ENCODE measurements around the gene SIGLEC7.

The SIGLEC7 gene

DNA sequence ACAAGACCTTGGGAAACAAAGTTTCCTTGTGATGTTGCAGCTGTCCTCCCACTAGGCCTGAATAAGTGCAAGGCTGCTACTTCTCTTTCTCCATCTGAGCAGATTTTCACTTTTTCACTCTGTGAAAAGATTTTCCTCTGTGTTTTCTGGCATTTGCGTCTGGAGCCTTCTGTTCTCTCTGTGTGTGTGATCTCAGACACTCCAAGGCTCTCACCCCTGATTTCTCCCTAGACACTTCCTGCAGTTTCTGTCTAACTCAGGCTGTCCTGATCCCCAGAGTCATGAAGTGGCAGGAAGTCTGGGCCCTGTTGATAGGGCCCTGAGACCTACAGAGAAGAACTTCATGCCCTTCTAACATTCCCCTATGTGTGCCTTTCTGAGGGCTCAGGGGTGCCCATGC lies 37.2 kb downstream of the SIGLEC7 start:
- CTCF ChIA-PET = no interaction called here
- TF ChIP-seq, protein P1, sequence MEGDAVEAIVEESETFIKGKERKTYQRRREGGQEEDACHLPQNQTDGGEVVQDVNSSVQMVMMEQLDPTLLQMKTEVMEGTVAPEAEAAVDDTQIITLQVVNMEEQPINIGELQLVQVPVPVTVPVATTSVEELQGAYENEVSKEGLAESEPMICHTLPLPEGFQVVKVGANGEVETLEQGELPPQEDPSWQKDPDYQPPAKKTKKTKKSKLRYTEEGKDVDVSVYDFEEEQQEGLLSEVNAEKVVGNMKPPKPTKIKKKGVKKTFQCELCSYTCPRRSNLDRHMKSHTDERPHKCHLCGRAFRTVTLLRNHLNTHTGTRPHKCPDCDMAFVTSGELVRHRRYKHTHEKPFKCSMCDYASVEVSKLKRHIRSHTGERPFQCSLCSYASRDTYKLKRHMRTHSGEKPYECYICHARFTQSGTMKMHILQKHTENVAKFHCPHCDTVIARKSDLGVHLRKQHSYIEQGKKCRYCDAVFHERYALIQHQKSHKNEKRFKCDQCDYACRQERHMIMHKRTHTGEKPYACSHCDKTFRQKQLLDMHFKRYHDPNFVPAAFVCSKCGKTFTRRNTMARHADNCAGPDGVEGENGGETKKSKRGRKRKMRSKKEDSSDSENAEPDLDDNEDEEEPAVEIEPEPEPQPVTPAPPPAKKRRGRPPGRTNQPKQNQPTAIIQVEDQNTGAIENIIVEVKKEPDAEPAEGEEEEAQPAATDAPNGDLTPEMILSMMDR (IDR thresholded peaks at IDR 0.05; ENCODE audit: insufficient read depth, low read length, missing control alignments) = no peak
- H3K4me3 ChIP-seq (ENCODE audit: low read depth, low read length) = no peak overlapping the region
- POLR2A ChIA-PET = no interaction called here
- DNase-seq (ENCODE audit: low read depth, low spot score) = no peak

DNA sequence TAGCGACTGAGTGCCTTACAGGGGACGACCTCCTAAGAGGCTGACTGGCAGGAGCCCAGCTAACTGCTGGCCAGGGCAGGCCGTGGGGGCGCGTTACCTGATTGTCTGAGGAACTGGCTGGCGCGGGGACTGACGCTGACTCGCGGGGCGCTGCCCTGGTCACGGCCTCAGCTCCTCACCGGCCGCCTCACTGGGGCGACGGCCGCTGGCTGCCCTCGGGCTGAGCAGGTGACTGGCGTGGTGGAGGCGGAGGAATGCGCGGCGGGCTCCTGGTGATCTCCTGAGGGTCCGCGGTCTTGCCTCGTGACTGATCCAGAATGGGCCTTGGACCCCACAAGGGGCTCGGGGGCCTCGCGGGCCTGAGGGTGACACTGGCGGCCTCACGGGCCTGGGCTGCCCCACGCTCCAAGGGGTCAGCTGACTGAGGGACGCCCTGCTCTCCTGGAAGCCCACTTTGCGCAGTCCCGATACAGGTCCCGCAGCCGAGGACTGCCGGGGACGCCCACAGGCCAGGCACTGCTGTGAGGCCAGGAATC lies 39.3 kb downstream of the SIGLEC7 start:
- no peak for DNase-seq (ENCODE audit: low read depth, low spot score)
- TF ChIP-seq, protein P1 (IDR thresholded peaks at IDR 0.05; ENCODE audit: insufficient read depth, low read length, missing control alignments) = no peak
- POLR2A ChIA-PET = no interaction called here
- CTCF ChIA-PET = no interaction called here
- no peak overlapping the region for H3K4me3 ChIP-seq (ENCODE audit: low read depth, low read length)

DNA sequence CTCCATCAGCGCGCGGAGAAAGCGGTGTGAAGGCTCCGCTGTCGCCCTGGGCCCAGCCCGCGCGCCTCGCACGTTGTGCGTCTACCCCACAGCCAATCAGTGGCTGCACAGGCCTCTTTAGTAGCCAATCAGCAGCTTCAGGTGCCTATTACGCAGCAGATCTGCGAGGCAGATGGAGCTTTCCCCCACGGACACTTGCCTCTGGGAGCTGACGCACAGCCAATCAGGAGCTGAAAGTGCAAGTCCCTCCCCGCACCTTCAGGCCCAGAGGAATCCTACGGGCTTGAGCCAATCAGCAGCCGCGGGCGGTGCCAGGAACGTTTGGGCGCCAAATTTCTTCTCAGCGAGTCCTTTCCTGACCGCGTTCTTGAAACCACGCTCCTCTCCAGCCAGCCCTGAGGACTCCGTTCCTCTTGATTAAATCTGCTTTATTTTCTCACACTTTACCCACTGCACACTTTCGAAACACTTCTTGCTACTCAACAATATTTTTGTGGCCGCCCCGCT lies 39.9 kb downstream of the SIGLEC7 start:
- ChIA-PET POLR2A (no interaction called here), CTCF (no interaction called here)

DNA sequence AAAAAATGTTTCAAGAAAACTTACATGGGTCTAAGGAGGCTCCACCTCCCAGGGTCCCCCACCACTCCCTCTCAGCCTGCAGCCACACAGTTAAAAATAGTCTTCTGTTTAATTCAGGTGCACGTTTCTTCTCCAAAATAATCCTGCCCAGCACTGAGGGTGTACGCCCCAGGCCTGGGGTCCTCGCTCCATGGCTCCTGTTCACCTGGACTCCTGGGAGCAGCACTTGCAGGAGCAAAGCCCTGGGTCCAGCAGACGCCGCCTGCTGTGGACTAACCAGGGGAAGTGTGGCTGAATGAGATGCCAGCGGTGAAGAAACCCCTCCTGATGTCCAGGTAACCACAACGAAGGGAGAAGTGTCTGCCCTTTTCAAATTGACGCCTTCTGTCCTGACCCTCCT lies 41.5 kb downstream of the SIGLEC7 start:
- no peak for DNase-seq (ENCODE audit: low read depth, low spot score)
- TF ChIP-seq, protein P1 (IDR thresholded peaks at IDR 0.05; ENCODE audit: insufficient read depth, low read length, missing control alignments) = no peak
- ChIA-PET CTCF (no interaction called here), POLR2A (no interaction called here)
- no peak overlapping the region for H3K4me3 ChIP-seq (ENCODE audit: low read depth, low read length)

More for the DNA sequence above, 39.9 kb downstream of the SIGLEC7 start:
- DNase-seq (ENCODE audit: low read depth, low spot score) = no peak
- TF ChIP-seq, protein P1 (IDR thresholded peaks at IDR 0.05; ENCODE audit: insufficient read depth, low read length, missing control alignments) = no peak
- H3K4me3 ChIP-seq (ENCODE audit: low read depth, low read length) = no peak overlapping the region

DNA sequence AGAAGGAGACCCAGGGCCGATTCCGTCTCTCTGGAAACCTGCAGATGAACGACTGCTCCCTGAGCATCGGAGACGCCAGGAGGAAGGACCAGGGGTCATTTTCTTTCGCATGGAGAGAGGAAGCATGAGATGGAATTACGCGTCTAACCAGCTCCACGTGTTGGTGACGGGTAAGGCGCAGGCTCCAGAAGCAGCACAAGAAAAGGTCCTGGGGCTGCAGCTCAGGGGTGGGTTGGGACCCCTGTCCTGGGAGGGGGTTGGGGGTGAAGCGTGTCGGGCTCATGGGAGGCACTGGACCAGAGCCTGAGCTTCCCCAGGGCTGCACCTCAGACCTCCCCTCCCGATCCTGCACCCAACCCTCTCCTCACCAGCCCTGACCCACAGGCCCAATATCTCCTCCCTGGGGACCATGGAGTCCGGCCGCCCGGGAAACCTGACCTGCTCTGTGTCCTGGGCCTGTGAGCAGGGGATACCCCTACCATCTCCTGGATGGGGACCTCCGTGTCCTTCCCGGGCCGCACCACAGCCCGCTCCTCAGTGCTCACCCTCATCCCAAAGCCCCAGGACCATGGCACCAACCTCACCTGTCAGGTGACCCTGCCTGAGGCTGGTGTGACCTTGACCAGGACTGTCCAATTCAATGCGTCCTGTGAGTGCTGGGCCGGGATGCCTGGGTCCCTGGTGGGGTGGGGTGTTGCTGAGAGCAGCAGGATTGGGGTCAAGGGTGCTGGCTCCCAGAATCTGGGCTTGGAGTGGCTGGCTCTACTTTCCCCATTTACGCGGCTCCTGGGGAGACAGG lies 43.2 kb downstream of the SIGLEC7 start:
- DNase-seq (ENCODE audit: low read depth, low spot score) = no peak
- ChIA-PET POLR2A (no interaction called here), CTCF (no interaction called here)
- TF ChIP-seq, protein P1 (IDR thresholded peaks at IDR 0.05; ENCODE audit: insufficient read depth, low read length, missing control alignments) = no peak
- no peak overlapping the region for H3K4me3 ChIP-seq (ENCODE audit: low read depth, low read length)

DNA sequence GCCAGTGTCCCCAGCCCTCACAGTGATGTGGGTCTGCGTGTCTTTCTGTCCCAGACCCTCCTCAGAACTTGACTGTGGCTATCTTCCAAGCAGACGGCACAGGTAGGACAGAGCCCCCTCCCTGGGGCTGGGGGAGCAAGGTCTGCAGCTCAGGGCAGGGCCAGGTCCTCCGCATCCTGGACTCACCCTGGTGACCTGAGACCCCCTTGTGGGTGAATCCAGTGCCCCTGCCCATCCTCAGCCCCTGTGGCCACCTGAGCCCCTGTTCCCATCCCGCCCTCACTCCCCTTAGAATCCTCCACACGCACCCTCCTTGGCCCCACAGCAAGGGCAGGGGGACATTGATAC lies 43.7 kb downstream of the SIGLEC7 start:
- CTCF ChIA-PET = no interaction called here
- TF ChIP-seq, protein P1 (IDR thresholded peaks at IDR 0.05; ENCODE audit: insufficient read depth, low read length, missing control alignments) = no peak
- DNase-seq (ENCODE audit: low read depth, low spot score) = no peak
- POLR2A ChIA-PET = no interaction called here
- H3K4me3 ChIP-seq (ENCODE audit: low read depth, low read length) = no peak overlapping the region
